Measurements from ENCODE around the gene SPINK7.

Gene SPINK7

DNA sequence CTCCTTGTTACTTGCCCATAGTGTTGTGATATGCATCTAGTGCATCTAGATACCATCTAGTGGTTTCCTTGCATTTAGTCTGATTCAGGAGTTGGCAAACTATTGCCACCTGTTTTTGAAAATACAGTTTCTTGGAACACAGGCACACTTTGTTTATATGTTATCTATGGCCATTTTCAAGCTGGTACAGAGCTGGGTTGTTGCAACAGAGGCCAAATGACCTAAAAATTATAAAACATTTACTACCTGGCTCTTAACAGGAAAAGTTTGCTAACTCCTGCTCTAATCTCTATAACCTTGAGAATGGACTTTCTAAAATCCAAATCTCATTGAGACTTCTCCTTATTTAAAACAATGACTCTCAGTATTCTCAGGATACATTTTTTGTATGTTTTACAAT lies 52.1 kb downstream of the SPINK7 start:
- TF ChIP-seq, protein P1, sequence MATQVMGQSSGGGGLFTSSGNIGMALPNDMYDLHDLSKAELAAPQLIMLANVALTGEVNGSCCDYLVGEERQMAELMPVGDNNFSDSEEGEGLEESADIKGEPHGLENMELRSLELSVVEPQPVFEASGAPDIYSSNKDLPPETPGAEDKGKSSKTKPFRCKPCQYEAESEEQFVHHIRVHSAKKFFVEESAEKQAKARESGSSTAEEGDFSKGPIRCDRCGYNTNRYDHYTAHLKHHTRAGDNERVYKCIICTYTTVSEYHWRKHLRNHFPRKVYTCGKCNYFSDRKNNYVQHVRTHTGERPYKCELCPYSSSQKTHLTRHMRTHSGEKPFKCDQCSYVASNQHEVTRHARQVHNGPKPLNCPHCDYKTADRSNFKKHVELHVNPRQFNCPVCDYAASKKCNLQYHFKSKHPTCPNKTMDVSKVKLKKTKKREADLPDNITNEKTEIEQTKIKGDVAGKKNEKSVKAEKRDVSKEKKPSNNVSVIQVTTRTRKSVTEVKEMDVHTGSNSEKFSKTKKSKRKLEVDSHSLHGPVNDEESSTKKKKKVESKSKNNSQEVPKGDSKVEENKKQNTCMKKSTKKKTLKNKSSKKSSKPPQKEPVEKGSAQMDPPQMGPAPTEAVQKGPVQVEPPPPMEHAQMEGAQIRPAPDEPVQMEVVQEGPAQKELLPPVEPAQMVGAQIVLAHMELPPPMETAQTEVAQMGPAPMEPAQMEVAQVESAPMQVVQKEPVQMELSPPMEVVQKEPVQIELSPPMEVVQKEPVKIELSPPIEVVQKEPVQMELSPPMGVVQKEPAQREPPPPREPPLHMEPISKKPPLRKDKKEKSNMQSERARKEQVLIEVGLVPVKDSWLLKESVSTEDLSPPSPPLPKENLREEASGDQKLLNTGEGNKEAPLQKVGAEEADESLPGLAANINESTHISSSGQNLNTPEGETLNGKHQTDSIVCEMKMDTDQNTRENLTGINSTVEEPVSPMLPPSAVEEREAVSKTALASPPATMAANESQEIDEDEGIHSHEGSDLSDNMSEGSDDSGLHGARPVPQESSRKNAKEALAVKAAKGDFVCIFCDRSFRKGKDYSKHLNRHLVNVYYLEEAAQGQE (IDR thresholded peaks at IDR 0.05; ENCODE audit: insufficient read depth in 1 of 2, low read depth in 2 of 2, low read length in 2 of 2) = no peak
- TF ChIP-seq POLR2AphosphoS5 (IDR thresholded peaks at IDR 0.05; ENCODE audit: low read depth, low read length) (no peak), FOXP2 (optimal IDR thresholded peaks at IDR 0.05; ENCODE audit: borderline replicate concordance, extremely low read depth, extremely low read length, insufficient read depth) (no peak)
